ENCODE data around the gene MERTK.
A peak's percentile ranks its signal among the peaks of the same experiment; 100 is the strongest.

- peak; percentile 51 to 86 (median 80) for TF ChIP-seq CTCF (IDR thresholded peaks at IDR 0.05)
- TF ChIP-seq POLR2A (IDR thresholded peaks at IDR 0.05): peak; percentile 73
- TF ChIP-seq POLR2AphosphoS5 (IDR thresholded peaks at IDR 0.05): peak; percentile 53
Observed at GRCh38 chr2:111897924-111898702, at the start of gene MERTK.
